IPS-11a (cell line): ENCODE data around the gene ZNF320.
"Not testable (repeated sequence)": the region's sequence is repeated elsewhere in the genome, so short reads cannot be mapped to it uniquely, and the experiment has no call there.

Source experiments
- H3K4me3 ChIP-seq: one replicate; pipeline ENCODE4 v1.5.1; 2013; ENCODE audit warnings: low read depth, low read length, control low read depth

The ZNF320 gene

DNA sequence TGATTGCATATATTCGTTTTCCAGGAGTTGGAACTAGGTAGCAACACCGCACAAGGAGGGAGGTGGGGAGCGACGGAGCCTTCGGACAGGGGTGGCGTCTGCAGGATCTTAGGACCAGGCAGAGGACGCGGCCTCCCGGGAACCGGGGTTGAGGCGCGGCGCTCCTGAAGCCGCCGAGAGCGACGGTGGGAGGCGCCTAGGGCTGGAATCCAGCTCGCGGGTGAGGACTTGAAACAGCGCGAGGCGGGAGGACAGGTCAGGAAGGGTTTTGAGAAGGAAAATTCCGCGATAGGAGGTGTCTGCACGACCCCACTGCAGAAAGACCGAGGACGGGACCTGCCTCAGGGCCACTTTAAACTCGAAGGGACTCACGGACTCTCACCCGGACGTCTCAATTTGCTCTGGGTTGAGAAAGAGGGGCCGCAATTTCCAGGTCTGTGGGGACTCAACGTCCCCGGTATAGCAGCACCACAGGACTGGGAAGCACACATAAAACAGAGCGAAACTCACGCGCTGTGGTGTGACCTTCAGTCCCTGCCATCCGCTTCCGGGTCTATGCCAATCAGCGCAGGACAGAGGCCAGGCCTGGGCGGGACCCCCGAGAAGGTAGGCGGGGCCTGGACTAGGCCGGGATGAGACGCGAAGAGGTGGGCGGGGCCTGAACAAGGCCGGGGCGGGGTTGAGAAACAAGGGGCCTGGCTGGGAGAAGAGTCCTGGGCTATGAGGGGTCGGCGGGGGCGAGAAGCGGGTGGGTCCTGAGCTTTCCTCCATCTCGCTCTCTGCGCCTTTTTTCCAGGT, at the start of gene ZNF320:
ZNF320 (minus strand) TSS at position 498 of the 798 bp plus-strand sequence. CDS start 7,380 bp downstream, outside the sequence.
- H3K4me3 ChIP-seq, result peak within 1 kb of the TSS; percentile 97

DNA sequence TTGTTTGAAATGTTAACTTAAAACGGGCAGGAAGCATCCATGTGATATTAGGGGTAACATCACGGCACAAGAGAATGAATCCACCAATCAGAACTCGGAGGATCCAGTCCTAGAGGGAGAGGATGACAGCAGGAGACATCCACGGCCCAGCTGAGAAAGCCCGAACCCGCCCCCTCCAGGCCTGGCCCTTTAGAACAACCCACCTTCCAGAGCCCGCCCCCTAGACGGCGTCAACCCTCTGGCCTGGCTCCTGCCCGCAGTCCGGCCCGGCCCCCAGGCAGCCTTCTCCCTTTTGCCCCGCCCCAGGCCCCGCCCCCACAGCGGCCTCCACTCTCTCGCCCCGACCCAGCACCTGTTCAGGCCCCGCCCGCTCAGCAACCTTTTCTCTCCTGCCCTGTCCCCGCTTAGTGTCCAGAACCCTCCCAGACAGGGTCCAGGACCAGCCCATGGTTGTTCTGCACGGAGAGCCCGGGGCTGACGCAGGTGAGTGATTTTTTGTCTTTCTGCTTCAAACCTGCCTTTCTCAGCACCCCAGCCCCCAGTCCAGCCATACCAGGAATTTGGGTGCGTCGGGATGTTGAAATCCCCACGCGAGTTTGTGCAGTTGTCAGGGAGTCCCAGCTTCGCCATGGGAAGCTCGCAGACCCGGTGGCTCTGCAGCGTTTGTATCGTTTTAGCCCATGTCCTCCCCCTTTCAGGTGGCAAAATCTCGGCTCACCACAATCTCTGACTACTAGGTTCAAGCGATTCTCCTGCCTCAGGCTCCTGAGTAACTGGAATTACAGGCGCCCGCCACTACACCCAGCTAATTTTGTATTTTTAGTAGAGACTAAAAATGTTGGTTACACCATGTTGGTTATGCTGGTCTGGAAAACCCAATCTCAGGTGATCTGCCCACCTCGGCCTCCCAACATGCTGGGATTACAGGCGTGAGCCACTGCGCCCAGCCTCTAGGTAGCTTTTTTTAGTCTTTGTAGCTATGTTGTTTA, 49.2 kb upstream of the ZNF320 start:
- peak overlapping the region; percentile 17 for H3K4me3 ChIP-seq

DNA sequence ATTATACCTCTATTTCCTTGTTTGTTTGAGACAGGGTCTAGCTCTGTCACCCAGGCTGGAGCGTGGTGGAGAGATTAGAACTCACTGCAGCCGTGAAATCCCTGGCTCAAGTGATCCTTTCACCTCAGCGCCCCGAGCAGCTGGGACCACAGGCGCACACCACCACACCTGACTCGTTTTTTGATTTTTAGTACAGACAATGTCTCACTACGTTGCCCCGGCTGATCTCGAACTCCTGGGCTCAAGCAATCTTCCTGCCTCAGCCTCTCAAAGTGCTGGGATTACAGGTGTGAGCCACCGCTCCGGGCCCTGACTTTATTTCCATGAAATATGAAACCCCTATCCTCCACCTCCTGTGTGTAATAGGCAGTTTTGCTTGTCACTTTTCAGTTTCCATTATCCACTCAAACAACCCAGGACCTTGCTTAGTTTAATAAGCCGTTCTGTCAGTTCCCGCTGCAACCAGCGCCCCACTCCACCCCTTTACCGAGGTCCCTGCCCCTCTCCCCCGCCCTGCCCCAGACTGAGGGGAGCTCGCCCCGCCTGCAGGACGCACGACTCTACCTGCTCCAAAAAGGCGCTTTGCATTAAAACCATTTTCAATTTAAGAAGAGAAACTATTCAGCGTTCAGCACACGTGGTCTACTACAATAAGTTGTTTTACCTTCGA, 48.4 kb upstream of the ZNF320 start:
- H3K4me3 ChIP-seq, result peak overlapping the region; percentile 17

DNA sequence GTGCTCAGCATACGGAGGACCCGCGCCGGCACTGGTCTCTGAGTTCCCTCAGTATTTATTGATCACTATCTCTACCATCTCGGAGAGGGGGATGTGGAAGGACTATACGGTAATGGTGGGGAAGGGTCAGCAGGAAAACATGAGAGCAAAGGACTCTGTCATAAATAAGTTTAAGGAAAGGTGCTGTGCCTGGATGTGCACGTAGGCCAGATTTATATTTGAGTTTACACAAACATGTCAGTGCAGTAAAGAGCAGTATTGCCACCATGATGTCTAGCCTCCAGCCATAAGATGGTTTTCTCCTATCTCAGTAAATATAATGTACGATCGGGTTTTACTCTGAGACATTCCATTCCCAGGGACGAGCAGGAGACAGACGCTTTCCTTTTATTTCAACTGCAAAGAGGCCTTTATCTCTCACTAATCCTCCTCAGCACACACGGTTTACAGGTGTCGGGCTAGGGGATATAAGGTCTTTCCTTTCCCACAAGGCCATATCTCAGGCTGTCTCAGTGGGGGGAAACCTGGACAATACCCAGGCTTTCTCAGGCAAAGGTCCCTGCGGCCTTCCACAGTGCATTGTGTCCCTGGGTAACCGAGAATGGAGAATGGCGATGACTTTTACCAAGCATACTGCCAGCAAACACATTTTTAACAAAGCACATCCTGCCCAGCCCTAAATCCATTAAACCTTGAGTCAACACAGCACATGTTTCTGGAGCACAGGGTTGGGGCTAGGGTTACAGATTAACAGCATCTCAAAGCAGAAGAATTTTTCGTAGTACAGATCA, 47.5 kb upstream of the ZNF320 start:
- not testable (repeated sequence) for H3K4me3 ChIP-seq

DNA sequence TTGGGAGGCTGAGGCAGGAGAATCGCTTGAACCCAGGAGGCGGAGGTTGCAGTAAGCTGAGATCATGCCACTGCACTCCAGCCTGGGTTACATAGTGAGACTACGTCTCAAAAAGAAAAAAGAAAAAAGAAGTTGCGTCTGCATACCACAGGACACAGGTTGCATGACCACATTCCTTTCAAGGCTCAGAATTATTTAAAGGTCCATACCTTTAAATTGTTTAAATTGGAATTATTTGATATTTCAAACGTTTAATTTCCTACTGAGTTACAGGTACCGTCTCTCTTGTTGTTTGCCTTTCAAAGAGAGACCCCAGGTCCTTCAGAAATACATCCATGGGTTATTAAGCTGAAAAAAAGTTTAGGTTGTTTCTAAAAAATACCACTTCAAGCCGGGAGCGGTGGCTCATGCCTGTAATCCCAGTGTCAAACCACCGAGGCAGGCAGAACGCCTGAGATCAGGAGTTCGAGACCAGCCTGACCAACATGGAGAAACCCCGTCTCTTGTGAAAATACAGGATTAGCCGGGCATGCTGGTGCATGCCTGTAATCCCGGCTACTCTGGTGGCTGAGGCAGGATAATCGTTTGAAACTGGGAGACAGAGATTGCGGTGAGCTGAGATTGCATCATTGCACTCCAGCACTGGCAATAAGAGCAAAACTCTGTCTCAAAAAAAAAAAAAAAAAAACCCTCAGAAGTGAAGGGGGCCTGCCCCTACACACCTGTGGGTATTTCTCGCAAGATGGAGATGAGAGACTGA, 46.6 kb upstream of the ZNF320 start:
- H3K4me3 ChIP-seq, result no peak overlapping the region

DNA sequence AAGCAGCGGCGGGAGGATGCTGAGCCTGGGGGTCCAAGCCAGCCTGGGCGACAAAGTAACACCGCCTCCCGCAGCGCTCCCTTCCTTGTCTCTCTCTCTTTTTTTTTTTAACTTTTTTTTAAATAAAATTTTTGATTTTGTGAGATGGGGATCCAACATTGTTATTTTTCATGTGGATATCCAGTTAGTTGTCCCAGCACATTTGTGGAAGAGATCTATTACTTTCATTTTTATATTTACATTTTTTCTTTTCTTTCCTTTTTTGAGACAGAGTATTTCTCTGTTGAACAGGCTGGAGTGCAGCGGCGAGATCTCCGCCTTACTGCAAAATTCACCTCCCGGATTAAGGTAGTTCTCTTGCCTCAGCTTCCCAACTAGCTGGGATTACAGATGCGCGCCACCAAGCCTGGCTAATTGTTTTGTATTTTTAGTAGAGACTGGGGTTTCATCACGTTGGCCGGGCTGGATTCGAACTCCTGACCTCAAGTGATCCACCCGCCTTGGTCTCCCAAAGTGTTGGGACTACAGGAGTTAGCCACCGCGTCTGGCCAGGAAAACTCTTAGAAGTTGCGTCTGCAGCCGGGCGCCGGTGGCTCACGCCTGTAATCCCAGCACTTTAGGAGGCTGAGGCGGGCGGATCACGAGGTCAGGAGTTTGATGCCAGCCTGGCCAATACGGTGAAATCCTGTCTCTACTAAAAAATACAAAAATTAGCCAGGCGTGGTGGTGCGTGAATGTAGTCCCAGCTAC, 45.9 kb upstream of the ZNF320 start:
- H3K4me3 ChIP-seq, result no peak overlapping the region

DNA sequence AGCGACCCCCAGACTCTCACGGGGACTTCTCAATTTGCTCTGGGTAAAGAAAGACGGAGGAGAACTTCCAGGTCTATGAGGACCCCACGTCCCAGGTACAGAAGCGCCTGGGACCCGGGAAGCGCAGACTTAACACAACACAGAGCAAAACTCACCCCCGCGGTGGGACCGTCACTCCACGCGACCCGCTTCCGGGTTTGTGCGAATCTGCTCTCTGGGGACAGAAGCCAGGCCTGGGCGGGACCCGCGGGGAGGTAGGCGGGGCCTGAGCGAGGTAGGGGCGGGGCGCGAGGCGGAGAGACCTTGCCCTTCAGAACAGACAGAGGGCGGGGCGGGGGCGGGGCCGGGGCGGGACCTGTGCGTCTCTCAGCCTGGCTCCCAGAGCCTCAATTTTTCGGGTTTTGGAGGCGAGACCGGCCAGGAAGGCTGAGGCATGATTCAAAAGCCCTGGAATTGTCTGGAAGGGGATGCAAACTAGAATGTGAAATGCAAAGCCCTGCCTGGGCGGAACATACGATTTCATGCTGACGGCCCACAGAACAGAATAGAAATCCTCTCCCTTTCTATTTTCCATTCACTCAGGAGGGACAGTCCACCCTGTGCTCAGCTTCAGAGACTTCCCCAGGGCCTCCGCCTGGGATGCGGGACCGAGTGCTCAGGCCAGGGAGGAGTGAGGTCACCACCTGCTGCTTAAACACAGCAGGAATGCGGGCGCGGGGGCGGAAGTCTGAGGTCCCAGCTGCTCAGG, 45.1 kb upstream of the ZNF320 start:
- peak overlapping the region; percentile 80 for H3K4me3 ChIP-seq

DNA sequence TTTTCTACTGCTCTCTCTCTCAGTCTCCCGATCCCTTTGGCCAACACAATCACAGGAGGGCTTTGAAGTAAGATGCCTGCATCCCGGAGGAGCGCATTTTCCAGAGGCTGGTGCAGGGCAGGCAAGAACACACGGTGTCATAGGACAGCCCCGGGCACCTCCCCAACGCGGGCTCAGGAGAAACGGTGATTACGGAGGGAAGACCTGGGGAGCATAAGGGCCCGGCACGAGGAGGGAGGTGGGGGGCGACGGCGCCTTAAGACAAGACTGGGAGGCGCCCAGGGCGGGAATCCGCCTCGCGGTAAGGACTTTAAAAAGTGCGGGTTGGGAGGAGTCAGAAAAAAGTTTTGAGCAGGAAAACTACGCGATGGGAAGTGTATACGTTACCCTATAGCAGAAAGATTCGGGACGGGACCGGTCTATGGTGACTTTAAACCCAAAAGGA, 44.5 kb upstream of the ZNF320 start:
- peak overlapping the region; percentile 80 for H3K4me3 ChIP-seq

DNA sequence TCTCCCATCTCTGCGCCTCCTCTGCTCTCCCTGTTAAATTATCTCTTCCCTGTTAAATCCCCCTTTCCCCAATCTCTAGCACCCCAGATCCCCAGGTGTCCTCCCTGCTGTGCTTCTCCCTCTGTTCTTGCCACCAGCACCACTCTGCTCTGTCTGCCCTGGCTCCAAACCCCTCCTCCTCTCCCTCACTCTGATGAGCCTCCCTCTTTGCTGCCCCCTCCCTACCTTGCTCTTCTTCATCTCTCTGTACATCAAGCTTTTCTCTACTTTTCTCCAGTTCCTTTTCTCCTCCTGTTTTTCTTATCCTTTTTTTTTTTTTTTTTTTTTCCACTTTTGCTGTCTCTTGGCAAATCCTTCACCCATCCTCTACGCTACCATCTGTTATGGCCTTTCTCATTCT, 44.1 kb upstream of the ZNF320 start:
- peak overlapping the region; percentile 80 for H3K4me3 ChIP-seq

DNA sequence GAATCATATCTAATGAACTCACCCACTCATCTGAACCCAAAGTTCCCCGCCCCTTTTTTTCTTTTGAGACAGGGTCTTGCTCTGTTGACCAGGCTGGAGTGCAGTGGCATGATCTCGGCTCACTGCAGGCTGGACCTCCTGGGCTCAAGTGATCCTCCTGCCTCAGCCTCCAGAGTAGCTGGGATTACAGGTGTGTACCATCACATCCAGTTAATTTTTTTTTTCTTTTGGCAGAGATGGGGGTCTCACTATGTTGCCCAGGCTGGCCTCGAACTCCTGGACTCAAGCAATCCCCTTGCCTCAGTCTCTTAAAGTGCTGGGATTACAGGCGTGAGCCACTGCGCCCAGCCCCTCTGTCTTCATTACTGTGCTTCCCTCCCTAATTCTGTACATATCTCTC, 43.5 kb upstream of the ZNF320 start:
- not testable (repeated sequence) for H3K4me3 ChIP-seq

DNA sequence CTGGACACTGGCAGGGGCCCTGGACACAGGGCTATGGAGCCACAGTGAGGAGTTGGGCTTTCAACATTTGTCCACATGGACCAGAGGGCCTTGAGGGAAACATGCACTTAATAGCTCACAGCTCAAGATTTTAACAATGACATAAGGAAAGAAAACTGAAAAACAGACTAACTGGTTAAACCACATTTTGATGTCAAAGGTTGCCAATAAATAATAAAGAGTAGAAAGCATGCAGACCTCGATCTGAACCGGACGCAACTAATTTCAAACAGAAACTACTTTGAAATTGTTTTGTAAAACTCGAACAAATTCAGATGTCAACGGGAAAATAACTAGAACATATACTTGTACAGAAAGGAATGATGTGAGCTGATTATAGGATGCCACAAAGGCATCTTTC, 41.3 kb upstream of the ZNF320 start:
- no peak overlapping the region for H3K4me3 ChIP-seq

DNA sequence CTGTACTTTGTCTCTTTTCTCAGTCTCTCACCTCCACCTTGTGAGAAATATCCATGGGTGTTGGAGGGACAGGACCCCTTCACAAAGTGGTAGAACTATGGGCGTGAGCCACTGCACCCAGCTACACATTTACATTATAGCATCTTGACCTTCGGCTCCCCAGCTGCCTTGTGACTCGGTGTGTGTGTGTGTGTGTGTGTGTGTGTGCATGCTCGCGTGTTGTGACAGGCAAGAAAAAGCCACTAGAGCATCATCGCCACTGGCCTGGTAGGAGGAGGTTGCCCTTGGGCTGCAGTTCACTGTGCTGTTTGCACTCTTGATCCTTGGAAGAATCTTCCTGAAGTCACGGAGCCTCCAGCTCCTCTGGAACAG, 39.5 kb upstream of the ZNF320 start:
- no peak overlapping the region for H3K4me3 ChIP-seq

DNA sequence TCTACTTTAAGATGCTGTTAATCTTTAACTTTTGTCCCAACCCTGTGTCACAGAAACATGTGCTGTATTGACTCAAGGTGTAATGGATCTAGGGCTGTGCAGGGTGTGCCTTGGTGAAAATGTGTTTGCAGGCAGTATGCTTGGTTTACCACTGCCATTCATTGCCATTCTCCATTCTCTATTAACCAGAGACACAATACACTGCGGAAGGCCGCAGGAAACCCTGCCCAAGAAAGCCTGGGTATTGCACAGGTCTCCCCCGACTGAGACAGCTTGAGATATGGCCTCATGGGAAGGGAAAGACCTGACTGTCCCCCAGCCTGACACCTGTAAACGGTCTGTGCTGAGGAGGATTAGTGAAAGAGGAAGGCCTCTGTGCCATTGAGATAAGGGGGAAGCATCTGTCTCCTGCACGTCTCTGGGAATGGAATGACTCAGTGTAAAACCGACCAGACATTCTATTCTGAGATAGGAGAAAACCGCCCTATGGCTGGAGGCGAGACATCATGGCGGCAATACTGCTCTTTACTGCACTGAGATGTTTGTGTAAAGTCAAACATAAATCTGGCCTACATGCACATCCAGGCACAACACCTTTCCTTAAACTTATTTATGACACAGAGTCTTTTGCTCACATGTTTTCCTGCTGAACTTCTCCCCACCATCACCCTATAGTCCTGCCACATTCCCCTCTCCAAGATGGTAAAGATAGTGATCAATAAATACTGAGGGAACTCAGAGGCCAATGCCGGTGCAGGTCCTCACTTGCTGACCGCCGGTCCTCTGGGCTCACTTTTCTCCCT, 38.9 kb upstream of the ZNF320 start:
- no peak overlapping the region for H3K4me3 ChIP-seq

DNA sequence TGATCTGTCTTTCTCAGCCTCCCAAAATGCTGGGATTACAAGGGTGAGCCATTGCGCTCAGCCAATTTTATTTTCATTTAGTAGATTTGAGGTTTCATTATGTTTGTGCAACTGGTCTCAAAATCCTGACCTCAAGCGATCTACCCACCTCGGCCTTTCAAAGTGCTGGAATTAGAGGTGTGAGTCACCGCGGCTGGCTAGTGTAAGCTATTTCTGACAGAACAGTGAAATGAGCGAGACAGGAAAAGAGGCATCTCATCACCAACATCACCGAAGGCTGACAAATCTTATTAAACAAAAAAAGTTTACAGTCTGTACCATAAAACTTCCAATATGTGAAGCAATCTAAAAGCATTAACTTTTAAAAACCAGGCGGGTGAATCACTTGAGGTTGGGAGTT, 38.0 kb upstream of the ZNF320 start:
- no peak overlapping the region for H3K4me3 ChIP-seq

DNA sequence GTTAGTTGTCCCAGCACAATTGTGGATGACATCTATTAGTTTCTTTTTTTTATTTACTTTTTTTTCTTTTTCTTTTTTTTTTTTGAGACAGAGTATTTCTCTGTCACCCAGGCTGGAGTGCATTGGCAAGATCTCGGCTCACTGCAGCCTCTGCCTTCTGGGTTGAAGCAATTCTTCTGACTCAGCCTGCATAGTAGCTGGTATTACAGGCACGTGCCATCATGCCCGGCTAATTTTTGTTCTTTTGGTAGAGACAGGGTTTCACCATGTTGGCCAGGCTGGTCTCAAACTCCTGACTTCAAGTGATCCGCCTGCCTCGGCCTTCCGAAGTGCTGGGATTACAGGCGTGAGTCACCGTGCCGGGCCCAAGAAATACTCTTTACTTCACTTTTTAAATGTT, 27.2 kb upstream of the ZNF320 start:
- H3K4me3 ChIP-seq, result not testable (repeated sequence)

DNA sequence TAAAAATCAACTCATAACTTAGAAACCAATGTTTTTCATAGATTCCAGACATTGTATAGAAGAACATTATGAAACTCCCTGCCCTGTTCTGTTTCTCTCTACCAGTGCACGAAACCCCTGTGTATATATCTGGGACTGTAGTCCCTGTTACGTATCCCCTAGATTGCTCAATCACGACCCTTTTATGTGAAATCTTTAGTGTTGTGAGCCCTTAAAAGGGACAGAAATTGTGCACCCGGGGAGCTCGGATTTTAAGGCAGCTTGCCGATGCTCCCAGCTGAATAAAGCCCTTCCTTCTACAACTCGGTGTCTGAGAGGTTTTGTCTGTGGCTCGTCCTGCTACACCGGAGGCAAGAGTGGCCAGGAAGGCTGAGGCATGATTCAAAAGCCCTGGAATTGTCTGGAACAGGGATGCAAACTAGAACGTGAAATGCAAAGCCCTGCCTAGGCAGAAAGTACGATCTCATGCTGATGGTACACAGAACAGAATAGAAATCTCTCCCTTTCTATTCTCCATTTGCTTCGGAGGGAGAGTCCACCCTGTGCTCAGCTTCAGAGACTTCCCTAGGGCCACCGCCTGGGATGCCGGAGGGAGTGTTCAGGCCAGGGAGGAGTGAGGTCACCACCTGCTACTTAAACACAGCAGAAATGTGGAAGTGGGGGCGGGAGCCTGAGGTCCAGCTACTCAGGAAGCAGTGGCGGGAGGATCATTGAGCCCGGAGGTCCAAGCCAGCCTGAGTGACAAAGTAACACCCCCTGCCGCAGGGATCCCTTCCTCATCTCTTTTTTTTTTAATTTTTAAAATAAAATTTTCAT, 26.6 kb upstream of the ZNF320 start:
- H3K4me3 ChIP-seq, result no peak overlapping the region
